COLO668 (cell line): ENCODE data around the gene ARHGEF3.
"Not testable (repeated sequence)": the region's sequence is repeated elsewhere in the genome, so short reads cannot be mapped to it uniquely, and the experiment has no call there.

Experiments used
- DNase-seq: peaks from one replicate; lab custom pipeline; 2025; ENCODE audit not compliant: unreplicated experiment; lab: John Stamatoyannopoulos, UW

The ARHGEF3 gene

GRCh38 chr3:56773986-56774385 lies 27.8 kb downstream of the ARHGEF3 start:
- no peak for DNase-seq

GRCh38 chr3:56772952-56773938 lies 28.5 kb downstream of the ARHGEF3 start:
- DNase-seq = no peak

- no peak for DNase-seq
Measured at GRCh38 chr3:56771376-56771775, 30.4 kb downstream of the ARHGEF3 start.

GRCh38 chr3:56769116-56769707 lies 32.5 kb downstream of the ARHGEF3 start:
- DNase-seq = no peak

GRCh38 chr3:56764904-56765547 lies 36.7 kb downstream of the ARHGEF3 start:
- no peak for DNase-seq

GRCh38 chr3:56764184-56764583 lies 37.6 kb downstream of the ARHGEF3 start:
- no peak for DNase-seq

GRCh38 chr3:56763233-56763632 lies 38.5 kb downstream of the ARHGEF3 start:
- no peak for DNase-seq

GRCh38 chr3:56762718-56763117 lies 39.0 kb downstream of the ARHGEF3 start:
- DNase-seq = no peak

- DNase-seq = no peak
Measured at GRCh38 chr3:56761887-56762651, 39.7 kb downstream of the ARHGEF3 start.

- DNase-seq = no peak
Measured at GRCh38 chr3:56761023-56761422, 40.7 kb downstream of the ARHGEF3 start.

- no peak for DNase-seq
Measured at GRCh38 chr3:56759532-56759931, 42.2 kb downstream of the ARHGEF3 start.

- no peak for DNase-seq
Measured at GRCh38 chr3:56758539-56758981, 43.2 kb downstream of the ARHGEF3 start.

- not testable (repeated sequence) for DNase-seq
Measured at GRCh38 chr3:56758042-56758441, 43.7 kb downstream of the ARHGEF3 start.

- no peak for DNase-seq
Measured at GRCh38 chr3:56754741-56755417, 46.9 kb downstream of the ARHGEF3 start.

GRCh38 chr3:56753206-56753820 lies 48.4 kb downstream of the ARHGEF3 start:
- DNase-seq = no peak

- DNase-seq = no peak
Measured at GRCh38 chr3:56751056-56751707, 50.6 kb downstream of the ARHGEF3 start.

GRCh38 chr3:56748663-56749231 lies 53.0 kb downstream of the ARHGEF3 start:
- DNase-seq = no peak

- no peak for DNase-seq
Measured at GRCh38 chr3:56747150-56747549, 54.6 kb downstream of the ARHGEF3 start.

GRCh38 chr3:56744016-56744415 lies 57.7 kb downstream of the ARHGEF3 start:
- DNase-seq = no peak
